GM18505 (cell line): ENCODE results near the gene FUT6.
A peak's percentile ranks its signal among the peaks of the same experiment; 100 is the strongest.

Experiments
- ATAC-seq: cut with Tn5 transposase; IDR thresholded peaks from one replicate; pipeline ENCODE4 v1.9.1; 2021; ENCODE audit not compliant: unreplicated experiment
- POLR2A ChIP-seq: IDR thresholded peaks from 4 replicates; pipeline ENCODE4 v1.6.1; 2011; ENCODE audit warnings: borderline replicate concordance; ENCODE audit not compliant: insufficient read depth, insufficient read length; ENCODE audit errors: extremely low read depth

Gene FUT6

GRCh38 chr19:5809053-5809452, 30.4 kb downstream of the FUT6 start:
- TF ChIP-seq POLR2A, result no peak
- ATAC-seq, result no peak

GRCh38 chr19:5808120-5808816, 31.2 kb downstream of the FUT6 start:
- ATAC-seq, result no peak
- no peak for TF ChIP-seq POLR2A

- ATAC-seq, result no peak
- no peak for TF ChIP-seq POLR2A
These were observed 32.6 kb downstream of the FUT6 start for GRCh38 chr19:5806905-5807304.

- TF ChIP-seq POLR2A, result no peak
- no peak for ATAC-seq
These were observed 33.4 kb downstream of the FUT6 start for GRCh38 chr19:5806133-5806489.

- no peak for ATAC-seq
- no peak for TF ChIP-seq POLR2A
These were observed 33.9 kb downstream of the FUT6 start for GRCh38 chr19:5805462-5806132.

- no peak for ATAC-seq
- TF ChIP-seq POLR2A, result no peak
These were observed 34.7 kb downstream of the FUT6 start, which contains the start of gene NRTN for GRCh38 chr19:5804516-5805461. NRTN (plus strand) TSS chr19:5805067; CDS start chr19:5824166, 19,099 bp downstream.

- TF ChIP-seq POLR2A, result no peak
- peak; percentile 76 for ATAC-seq
These were observed 35.6 kb downstream of the FUT6 start for GRCh38 chr19:5803752-5804515.

GRCh38 chr19:5803441-5803751, 36.1 kb downstream of the FUT6 start:
- no peak for TF ChIP-seq POLR2A
- ATAC-seq, result no peak

- no peak for TF ChIP-seq POLR2A
These were observed 37.5 kb downstream of the FUT6 start for GRCh38 chr19:5801796-5802619.

GRCh38 chr19:5800361-5801270, 38.9 kb downstream of the FUT6 start:
- no peak for ATAC-seq
- TF ChIP-seq POLR2A, result no peak

More at GRCh38 chr19:5801796-5802619, 37.5 kb downstream of the FUT6 start:
- ATAC-seq, result no peak
